HepG2 (cell line): ENCODE measurements around the gene FN1. TPM values are rescaled to one million over a fixed set of nuclear protein-coding genes. Genes with fewer than 3 reads are reported as not detected.

Source experiments
- ATAC-seq: fragments of 200-7000 bp; cut with Tn5 transposase; 3 replicates; pipeline ENCODE4 v1.9.1; 2020; ENCODE audit warnings: mild to moderate bottlenecking, moderate library complexity
- BruUV-seq: library from RNA; stranded (reverse); fragments of 400-500 nt; replicated peaks from 2 replicates; lab custom pipeline; 2021; lab: Mats Ljungman, UMichigan
- CTCF ChIA-PET: fragments of 300-600 bp; formaldehyde crosslinking; extraction: SDS; loops from one replicate; lab custom pipeline; 2021; ENCODE audit warnings: low total read pairs, inconsistent platforms, low intra/inter-chr PET ratio; lab: Yijun Ruan, JAX
- POLR2A ChIA-PET: fragments of 350-600 bp; sonication (Branson Sonifier 250); formaldehyde crosslinking; loops from one replicate; lab custom pipeline; 2020; ENCODE audit warnings: antibody characterized with exemption, inconsistent platforms; lab: Yijun Ruan, JAX
- DNase-seq: peaks from one replicate; pipeline ENCODE4 v3.0.0-alpha.2; 2015; ENCODE audit warnings: low spot score
- FAIRE-seq: peaks from 3 replicates; lab custom pipeline; 2011; peaks lifted over from hg19 to GRCh38; lab: Jason Lieb, UNC
- H2AFZ ChIP-seq: one replicate; pipeline ENCODE4 v1.6.1; 2011; ENCODE audit warnings: low read length, inconsistent platforms
- H3K27ac ChIP-seq: fragments of 300-600 bp; 3 replicates; pipeline ENCODE4 v1.8.0; 2011; ENCODE audit warnings: mixed run types, mild to moderate bottlenecking, mixed read lengths, low read length, inconsistent platforms; ENCODE audit not compliant: insufficient read depth; ENCODE audit errors: extremely low read length
- H3K27me3 ChIP-seq, 2 experiments: fragments of 200-600 bp in 1 of 2; 2 replicates in 1 of 2; 3 replicates in 1 of 2; pipeline versions ENCODE4 v1.6.0 to v1.8.0; 2011; ENCODE audit warnings: low read length in 2 of 2, mild to moderate bottlenecking in 2 of 2, moderate library complexity in 2 of 2, inconsistent platforms in 1 of 2; ENCODE audit not compliant: insufficient read depth in 2 of 2, control insufficient read depth in 1 of 2
- H3K36me3 ChIP-seq, 2 experiments: fragments of 200-600 bp in 1 of 2; replicated peaks in 1 of 2; 2 replicates in 1 of 2; 3 replicates in 1 of 2; pipeline versions ENCODE4 v1.5.1 to v1.8.0; 2011; ENCODE audit warnings: low read length in 2 of 2, inconsistent platforms in 1 of 2; ENCODE audit not compliant: insufficient read depth in 2 of 2, control insufficient read depth in 1 of 2
- H3K4me1 ChIP-seq: 2 replicates; pipeline ENCODE4 v1.5.1; 2012; ENCODE audit warnings: low read length, inconsistent platforms; ENCODE audit not compliant: insufficient read depth
- H3K4me2 ChIP-seq: 2 replicates; pipeline ENCODE4 v1.6.0; 2011; ENCODE audit warnings: low read depth, low read length, inconsistent platforms
- H3K4me3 ChIP-seq, 3 experiments: fragments of 200-600 bp in 1 of 3; sonication (generic), shearing (Covaris generic) in 1 of 3; replicated peaks in 1 of 3; 2 replicates each; pipeline ENCODE4 v1.5.1; 2011 to 2016; ENCODE audit warnings: low read length in 3 of 3, inconsistent platforms in 2 of 3, low read depth in 2 of 3, mild to moderate bottlenecking in 2 of 3, control low read depth in 1 of 3, mixed read lengths in 1 of 3; ENCODE audit not compliant: insufficient read depth in 1 of 3
- H3K79me2 ChIP-seq: one replicate; pipeline ENCODE4 v1.6.1; 2011; ENCODE audit warnings: low read length, inconsistent platforms; ENCODE audit not compliant: insufficient read depth
- H3K9ac ChIP-seq: 2 replicates; pipeline ENCODE4 v1.6.0; 2011; ENCODE audit warnings: mild to moderate bottlenecking, low read depth, low read length, inconsistent platforms; ENCODE audit not compliant: insufficient read depth
- H3K9me3 ChIP-seq: 2 replicates; pipeline ENCODE4 v1.5.1; 2012; ENCODE audit warnings: mild to moderate bottlenecking, low read length
- H4K20me1 ChIP-seq: 2 replicates; pipeline ENCODE4 v1.6.0; 2011; ENCODE audit warnings: inconsistent platforms, mild to moderate bottlenecking, low read length, moderate library complexity; ENCODE audit not compliant: insufficient read depth
- CEBPB ChIP-seq: IDR thresholded peaks from 2 replicates; pipeline ENCODE4 v1.6.1; 2011; ENCODE audit warnings: low read depth, low read length, improper control_type of control experiment, borderline replicate concordance
- MAFF ChIP-seq: IDR thresholded peaks from 2 replicates; pipeline ENCODE4 v1.6.1; 2011; ENCODE audit warnings: low read depth, low read length, improper control_type of control experiment
- MAFK ChIP-seq, 2 experiments: IDR thresholded peaks in 1 of 2; conservative IDR thresholded peaks in 1 of 2; 2 replicates each; pipeline ENCODE4 v1.6.1; 2011; ENCODE audit warnings: improper control_type of control experiment in 2 of 2, low read length in 2 of 2
- NFKBIZ ChIP-seq: IDR thresholded peaks from 2 replicates; pipeline ENCODE4 v1.6.1; 2018; ENCODE audit warnings: missing genetic modification reagents, missing compliant biosample characterization
- POLR2A ChIP-seq, 2 experiments: IDR thresholded peaks; 2 replicates each; pipeline ENCODE4 v1.6.1; 2011; ENCODE audit warnings: low read depth in 2 of 2, low read length in 2 of 2, mild to moderate bottlenecking in 1 of 2, moderate library complexity in 1 of 2; ENCODE audit not compliant: insufficient read depth in 1 of 2
- WGBS: methylation state at CpG from one replicate; pipeline ENCODE4 v1.1.6; 2017; ENCODE audit warnings: low lambda C conversion rate; 5-methylcytosine and 5-hydroxymethylcytosine counted together
- in situ Hi-C: cut with HindIII; loops from 2 replicates; pipeline ENCODE4 v1.10.0; 2017; ENCODE audit warnings: low pct_unique_long_range_greater_than_20kb; ENCODE audit not compliant: extremely low pct_ligation_motif_present
- intact Hi-C: fragments of 100-400 bp; cut with micrococcal nuclease; formaldehyde crosslinking; loops from one replicate; pipeline ENCODE4 v1.10.0; 2022; ENCODE audit not compliant: unreplicated experiment
- polyA plus RNA-seq, 8 experiments: library from polyadenylated mRNA; depleted of rRNA in 3 of 8; stranded (reverse) in 7 of 8; unstranded in 1 of 8; fragments of >200 nt; fragmentation: Illumina TruSeq in 4 of 8; extraction: Trizol in 4 of 8; gene quantifications; 2 replicates each; pipeline versions ENCODE4 v1.2.1 to v1.2.3, GENCODE V29; 2011 to 2016; ENCODE audit warnings: low read depth in 4 of 8, missing spikeins in 1 of 8, mixed read lengths in 1 of 8; ENCODE audit not compliant: insufficient read depth in 1 of 8
- total RNA-seq, 5 experiments: library from RNA; depleted of rRNA; stranded (reverse); fragments of >200 nt; fragmentation: Illumina TruSeq; extraction: Trizol; gene quantifications; 2 replicates each; pipeline ENCODE4 v1.2.3, GENCODE V29; 2016; ENCODE audit warnings: low read depth in 1 of 5
- TF ChIP-seq, protein P1 (sequence below): sonication (generic); formaldehyde crosslinking; IDR thresholded peaks from 2 replicates; pipeline ENCODE4 v1.8.0; 2022; ENCODE audit warnings: mild to moderate bottlenecking, missing genetic modification reagents, moderate library complexity
- TF ChIP-seq, protein P2 (sequence below): sonication (generic); formaldehyde crosslinking; IDR thresholded peaks from 2 replicates; pipeline ENCODE4 v1.4.0; 2020; ENCODE audit warnings: mild to moderate bottlenecking, missing genetic modification reagents
- TF ChIP-seq, protein P3 (sequence below): sonication (generic); formaldehyde crosslinking; IDR thresholded peaks from 2 replicates; pipeline ENCODE4 v1.4.0; 2020; ENCODE audit warnings: low read depth, mild to moderate bottlenecking, missing genetic modification reagents
- TF ChIP-seq, protein P4 (sequence below): fragments of 450-650 bp; IDR thresholded peaks from 2 replicates; pipeline ENCODE4 v1.6.1; 2016

The FN1 gene
- total and polyA plus RNA-seq, 2 of the 13 experiments (the other 11 are each of a cell fraction or from before 2014, with no cell fraction given): 1,847 to 6,471 TPM

DNA sequence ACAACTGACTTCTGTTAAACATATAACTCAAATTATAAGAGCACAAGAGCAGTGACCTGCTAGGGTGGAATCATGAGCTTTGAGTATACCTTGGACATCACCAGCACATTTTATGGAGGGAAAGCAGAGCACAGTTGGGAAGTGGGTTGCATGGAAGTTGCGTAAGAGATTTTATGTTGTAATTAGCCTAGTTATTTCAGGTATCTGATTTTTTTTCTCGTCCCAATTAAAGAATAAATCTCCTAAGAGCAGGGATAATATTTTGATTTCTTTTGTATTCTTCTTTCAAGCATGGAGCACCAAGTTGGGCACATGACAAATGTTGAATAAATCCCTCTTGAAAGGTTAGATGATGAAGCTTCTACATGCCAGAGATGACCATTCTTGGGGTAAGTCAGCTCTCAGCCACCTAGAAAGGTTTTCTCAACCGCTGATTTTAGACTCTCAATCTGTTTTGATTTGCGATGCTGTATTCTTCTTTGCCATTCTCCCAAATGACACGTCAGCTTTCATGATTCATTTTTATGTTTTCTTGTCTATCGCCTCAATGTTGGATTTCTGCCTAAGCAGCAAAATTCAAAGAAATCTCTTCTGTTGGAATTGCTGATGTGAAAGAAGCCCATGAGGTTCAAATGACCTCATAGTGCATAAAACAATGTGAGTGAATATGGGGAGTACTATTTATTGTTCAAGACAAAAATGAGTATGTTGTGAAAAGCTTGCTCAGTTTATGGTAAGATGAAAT, 15.3 kb upstream of the FN1 start:
- ChIA-PET CTCF (interaction anchor here (0.5 kb wide), 1 partner anchor 91 kb away, joined by 3 read pairs; no protein-coding TSS in a partner anchor), POLR2A (interaction anchor here (0.9 kb wide), 1 partner anchor 31 kb away, joined by 3 read pairs; no protein-coding TSS in a partner anchor)
- Histone ChIP-seq H3K36me3 (no peaks in the 10 kb centered on the region), H3K27me3 (no peaks in the 10 kb centered on the region), H4K20me1 (no peaks in the 10 kb centered on the region), H3K27ac (no peak overlapping the region), H3K4me2 (no peak overlapping the region), H3K4me3 (no peak overlapping the region), H2AFZ (no peak overlapping the region), H3K4me1 (peaks cover 17% of the 10 kb centered on the region), H3K9ac (no peak overlapping the region), H3K9me3 (peaks cover 7% of the 10 kb centered on the region), H3K79me2 (no peaks in the 10 kb centered on the region)
- intact Hi-C loops (no loop called here), in situ Hi-C loops (no loop called here)
- ATAC-seq (no peak), DNase-seq (no peak), FAIRE-seq (no peak)
- WGBS: 90% methylated on average over 6 of the region's 6 CpGs
- TF ChIP-seq NFKBIZ (CRISPR knock-in tag): no peak
- TF ChIP-seq, protein P1, sequence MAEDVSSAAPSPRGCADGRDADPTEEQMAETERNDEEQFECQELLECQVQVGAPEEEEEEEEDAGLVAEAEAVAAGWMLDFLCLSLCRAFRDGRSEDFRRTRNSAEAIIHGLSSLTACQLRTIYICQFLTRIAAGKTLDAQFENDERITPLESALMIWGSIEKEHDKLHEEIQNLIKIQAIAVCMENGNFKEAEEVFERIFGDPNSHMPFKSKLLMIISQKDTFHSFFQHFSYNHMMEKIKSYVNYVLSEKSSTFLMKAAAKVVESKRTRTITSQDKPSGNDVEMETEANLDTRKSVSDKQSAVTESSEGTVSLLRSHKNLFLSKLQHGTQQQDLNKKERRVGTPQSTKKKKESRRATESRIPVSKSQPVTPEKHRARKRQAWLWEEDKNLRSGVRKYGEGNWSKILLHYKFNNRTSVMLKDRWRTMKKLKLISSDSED (CRISPR knock-in tag): no peak
- peak; percentile 73 to 77 for TF ChIP-seq MAFK (conservative IDR thresholded peaks at IDR 0.05 in 1 of 2, IDR thresholded peaks at IDR 0.05 in 1 of 2; ENCODE audit: low read length in 2 of 2)
- TF ChIP-seq, protein P2, sequence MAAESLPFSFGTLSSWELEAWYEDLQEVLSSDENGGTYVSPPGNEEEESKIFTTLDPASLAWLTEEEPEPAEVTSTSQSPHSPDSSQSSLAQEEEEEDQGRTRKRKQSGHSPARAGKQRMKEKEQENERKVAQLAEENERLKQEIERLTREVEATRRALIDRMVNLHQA (CRISPR knock-in tag): no peak
- peak; percentile 73 for TF ChIP-seq MAFF
- TF ChIP-seq, protein P3, sequence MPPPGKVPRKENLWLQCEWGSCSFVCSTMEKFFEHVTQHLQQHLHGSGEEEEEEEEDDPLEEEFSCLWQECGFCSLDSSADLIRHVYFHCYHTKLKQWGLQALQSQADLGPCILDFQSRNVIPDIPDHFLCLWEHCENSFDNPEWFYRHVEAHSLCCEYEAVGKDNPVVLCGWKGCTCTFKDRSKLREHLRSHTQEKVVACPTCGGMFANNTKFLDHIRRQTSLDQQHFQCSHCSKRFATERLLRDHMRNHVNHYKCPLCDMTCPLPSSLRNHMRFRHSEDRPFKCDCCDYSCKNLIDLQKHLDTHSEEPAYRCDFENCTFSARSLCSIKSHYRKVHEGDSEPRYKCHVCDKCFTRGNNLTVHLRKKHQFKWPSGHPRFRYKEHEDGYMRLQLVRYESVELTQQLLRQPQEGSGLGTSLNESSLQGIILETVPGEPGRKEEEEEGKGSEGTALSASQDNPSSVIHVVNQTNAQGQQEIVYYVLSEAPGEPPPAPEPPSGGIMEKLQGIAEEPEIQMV: no peak
- no peak for TF ChIP-seq POLR2A (IDR thresholded peaks at IDR 0.05; ENCODE audit: insufficient read depth in 1 of 2, low read depth in 2 of 2, low read length in 2 of 2)
- TF ChIP-seq, protein P4, sequence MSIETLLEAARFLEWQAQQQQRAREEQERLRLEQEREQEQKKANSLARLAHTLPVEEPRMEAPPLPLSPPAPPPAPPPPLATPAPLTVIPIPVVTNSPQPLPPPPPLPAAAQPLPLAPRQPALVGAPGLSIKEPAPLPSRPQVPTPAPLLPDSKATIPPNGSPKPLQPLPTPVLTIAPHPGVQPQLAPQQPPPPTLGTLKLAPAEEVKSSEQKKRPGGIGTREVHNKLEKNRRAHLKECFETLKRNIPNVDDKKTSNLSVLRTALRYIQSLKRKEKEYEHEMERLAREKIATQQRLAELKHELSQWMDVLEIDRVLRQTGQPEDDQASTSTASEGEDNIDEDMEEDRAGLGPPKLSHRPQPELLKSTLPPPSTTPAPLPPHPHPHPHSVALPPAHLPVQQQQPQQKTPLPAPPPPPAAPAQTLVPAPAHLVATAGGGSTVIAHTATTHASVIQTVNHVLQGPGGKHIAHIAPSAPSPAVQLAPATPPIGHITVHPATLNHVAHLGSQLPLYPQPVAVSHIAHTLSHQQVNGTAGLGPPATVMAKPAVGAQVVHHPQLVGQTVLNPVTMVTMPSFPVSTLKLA: peak; percentile 34; the same call in 1 of the 2 replicates
- TF ChIP-seq CEBPB: peak; percentile 83
- BruUV-seq: no TSS peak
